OCI-LY1 (cell line): ENCODE measurements around the gene C2.
"Not testable (repeated sequence)": the region's sequence is repeated elsewhere in the genome, so short reads cannot be mapped to it uniquely, and the experiment has no call there.

Source experiments
- H2AFZ ChIP-seq: fragments of 200-600 bp; sonication (generic), shearing (Covaris generic); 2 replicates; pipeline ENCODE4 v1.6.0; 2014; ENCODE audit warnings: antibody characterized with exemption, mild to moderate bottlenecking, low read length
- H3F3A ChIP-seq: fragments of 200-600 bp; sonication (generic), shearing (Covaris generic); 2 replicates; pipeline ENCODE4 v1.6.0; 2014; ENCODE audit warnings: mild to moderate bottlenecking, antibody characterized with exemption, low read length, moderate library complexity; ENCODE audit not compliant: insufficient read depth
- H3K27ac ChIP-seq: fragments of 200-600 bp; sonication (generic); 2 replicates; pipeline ENCODE4 v1.5.1; 2014; ENCODE audit warnings: low read length, mixed run types, mild to moderate bottlenecking, low read depth; ENCODE audit not compliant: poor library complexity, severe bottlenecking
- H3K27me3 ChIP-seq: fragments of 200-600 bp; sonication (generic); 2 replicates; pipeline ENCODE4 v1.6.0; 2014; ENCODE audit warnings: antibody characterized with exemption, mild to moderate bottlenecking, low read length, moderate library complexity; ENCODE audit not compliant: insufficient read depth
- H3K36me3 ChIP-seq: fragments of 200-600 bp; sonication (generic); 2 replicates; pipeline ENCODE4 v1.6.1; 2014; ENCODE audit warnings: mild to moderate bottlenecking, antibody characterized with exemption, low read length, moderate library complexity, mixed read lengths; ENCODE audit not compliant: insufficient read depth
- H3K4me1 ChIP-seq: fragments of 200-600 bp; sonication (generic); 2 replicates; pipeline ENCODE4 v1.5.1; 2014; ENCODE audit warnings: mild to moderate bottlenecking, low read length, moderate library complexity; ENCODE audit not compliant: insufficient read depth, severe bottlenecking
- H3K4me2 ChIP-seq: fragments of 200-600 bp; sonication (generic), shearing (Covaris generic); 2 replicates; pipeline ENCODE4 v1.6.1; 2014; ENCODE audit warnings: low read length
- H3K4me3 ChIP-seq: fragments of 200-600 bp; sonication (generic); 2 replicates; pipeline ENCODE4 v1.5.1; 2014; ENCODE audit warnings: low read length, low read depth, mild to moderate bottlenecking, mixed read lengths; ENCODE audit not compliant: poor library complexity, severe bottlenecking
- H3K79me2 ChIP-seq: fragments of 200-600 bp; shearing (Covaris generic); 2 replicates; pipeline ENCODE4 v1.6.1; 2016; ENCODE audit warnings: mixed run types, low read length, mixed read lengths; ENCODE audit not compliant: insufficient read depth
- H3K9ac ChIP-seq: fragments of 200-600 bp; sonication (generic), shearing (Covaris generic); 2 replicates; pipeline ENCODE4 v1.6.1; 2014; ENCODE audit warnings: mild to moderate bottlenecking, low read length, mixed read lengths
- H3K9me2 ChIP-seq: fragments of 200-600 bp; sonication (generic), shearing (Covaris generic); 2 replicates; pipeline ENCODE4 v1.6.1; 2014; ENCODE audit warnings: low read depth, mild to moderate bottlenecking, low read length, mixed read lengths
- H3K9me3 ChIP-seq: fragments of 200-600 bp; shearing (Covaris generic); 2 replicates; pipeline ENCODE4 v1.6.1; 2014; ENCODE audit warnings: low read length, mixed read lengths
- H4K20me1 ChIP-seq: fragments of 200-600 bp; sonication (generic), shearing (Covaris generic); 2 replicates; pipeline ENCODE4 v1.6.0; 2016; ENCODE audit warnings: mild to moderate bottlenecking, low read length; ENCODE audit not compliant: insufficient read depth
- EZH2 ChIP-seq: fragments of 200-600 bp; sonication (generic), shearing (Covaris generic); IDR thresholded peaks from 2 replicates; pipeline ENCODE4 v1.8.0; 2017; ENCODE audit warnings: borderline replicate concordance, mixed run types, mild to moderate bottlenecking, antibody characterized with exemption, low read length, moderate library complexity, mixed read lengths
- TF ChIP-seq, protein P1 (sequence below): fragments of 200-600 bp; sonication (generic), shearing (Covaris generic); IDR thresholded peaks from 2 replicates; pipeline ENCODE4 v1.5.1; 2017; ENCODE audit warnings: mild to moderate bottlenecking, antibody characterized with exemption, low read length, moderate library complexity, mixed read lengths

C2 gene

GRCh38 chr6:31907158-31907813, 20.2 kb upstream of the C2 start:
- no peak overlapping the region for H2AFZ ChIP-seq
- H3K4me1 ChIP-seq = peaks cover 4% of the 10 kb centered on the region
- no peak overlapping the region for H3K4me3 ChIP-seq
- H3K9me2 ChIP-seq = no peaks in the 10 kb centered on the region
- H3K27ac ChIP-seq = no peak overlapping the region
- H3K27me3 ChIP-seq = no peaks in the 10 kb centered on the region
- H3K9ac ChIP-seq = no peak overlapping the region
- no peaks in the 10 kb centered on the region for H3K36me3 ChIP-seq
- H3K4me2 ChIP-seq = no peak overlapping the region
- H3K79me2 ChIP-seq = no peaks in the 10 kb centered on the region
- no peaks in the 10 kb centered on the region for H3F3A ChIP-seq
- no peaks in the 10 kb centered on the region for H3K9me3 ChIP-seq
- TF ChIP-seq, protein P1, sequence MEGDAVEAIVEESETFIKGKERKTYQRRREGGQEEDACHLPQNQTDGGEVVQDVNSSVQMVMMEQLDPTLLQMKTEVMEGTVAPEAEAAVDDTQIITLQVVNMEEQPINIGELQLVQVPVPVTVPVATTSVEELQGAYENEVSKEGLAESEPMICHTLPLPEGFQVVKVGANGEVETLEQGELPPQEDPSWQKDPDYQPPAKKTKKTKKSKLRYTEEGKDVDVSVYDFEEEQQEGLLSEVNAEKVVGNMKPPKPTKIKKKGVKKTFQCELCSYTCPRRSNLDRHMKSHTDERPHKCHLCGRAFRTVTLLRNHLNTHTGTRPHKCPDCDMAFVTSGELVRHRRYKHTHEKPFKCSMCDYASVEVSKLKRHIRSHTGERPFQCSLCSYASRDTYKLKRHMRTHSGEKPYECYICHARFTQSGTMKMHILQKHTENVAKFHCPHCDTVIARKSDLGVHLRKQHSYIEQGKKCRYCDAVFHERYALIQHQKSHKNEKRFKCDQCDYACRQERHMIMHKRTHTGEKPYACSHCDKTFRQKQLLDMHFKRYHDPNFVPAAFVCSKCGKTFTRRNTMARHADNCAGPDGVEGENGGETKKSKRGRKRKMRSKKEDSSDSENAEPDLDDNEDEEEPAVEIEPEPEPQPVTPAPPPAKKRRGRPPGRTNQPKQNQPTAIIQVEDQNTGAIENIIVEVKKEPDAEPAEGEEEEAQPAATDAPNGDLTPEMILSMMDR = no peak
- no peak for TF ChIP-seq EZH2
- H4K20me1 ChIP-seq = no peaks in the 10 kb centered on the region

DNA sequence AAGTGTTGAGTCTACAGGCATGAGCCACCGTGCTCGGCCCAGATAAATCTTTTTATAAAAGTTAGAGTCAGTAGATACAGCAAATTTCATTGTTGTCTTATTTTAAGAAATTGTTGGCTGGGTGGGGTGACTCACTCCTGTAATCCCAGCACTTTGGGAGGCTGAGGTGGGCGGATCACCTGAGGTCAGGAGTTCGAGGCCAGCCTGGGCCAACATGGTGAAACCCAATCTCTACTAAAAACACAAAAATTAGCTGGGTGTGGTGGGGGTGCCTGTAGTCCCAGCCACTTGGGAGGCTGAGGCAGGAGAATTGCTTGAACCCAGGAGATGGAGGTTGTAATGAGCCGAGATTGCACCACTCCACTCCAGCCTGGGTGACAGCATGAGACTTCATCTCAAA, 19.3 kb upstream of the C2 start:
- H3K27ac ChIP-seq, H3K9me3 ChIP-seq, H3K9ac ChIP-seq, H3K4me3 ChIP-seq, H3K9me2 ChIP-seq, H3F3A ChIP-seq, H3K4me1 ChIP-seq, H3K4me2 ChIP-seq, H3K36me3 ChIP-seq, H3K27me3 ChIP-seq, H4K20me1 ChIP-seq, H3K79me2 ChIP-seq, H2AFZ ChIP-seq: not testable (repeated sequence)

GRCh38 chr6:31908791-31909190, 18.7 kb upstream of the C2 start:
- Histone ChIP-seq H3K9me3 (no peaks in the 10 kb centered on the region), H3K27me3 (no peaks in the 10 kb centered on the region), H3K9me2 (no peaks in the 10 kb centered on the region), H3K27ac (no peak overlapping the region), H3F3A (no peaks in the 10 kb centered on the region), H3K79me2 (no peaks in the 10 kb centered on the region), H3K4me2 (no peak overlapping the region), H3K4me1 (no peaks in the 10 kb centered on the region), H4K20me1 (no peaks in the 10 kb centered on the region), H3K4me3 (no peak overlapping the region), H2AFZ (no peak overlapping the region), H3K9ac (no peak overlapping the region), H3K36me3 (no peaks in the 10 kb centered on the region)
- TF ChIP-seq EZH2 = no peak
- TF ChIP-seq, protein P1 = no peak

- not testable (repeated sequence) for H3K4me3 ChIP-seq, H3K4me1 ChIP-seq, H3K27ac ChIP-seq, H3K9ac ChIP-seq, H4K20me1 ChIP-seq, H3K4me2 ChIP-seq, H3K9me2 ChIP-seq, H3K79me2 ChIP-seq, H3K36me3 ChIP-seq, H3F3A ChIP-seq, H3K27me3 ChIP-seq, H2AFZ ChIP-seq, H3K9me3 ChIP-seq
Measured at GRCh38 chr6:31909298-31909697, 18.2 kb upstream of the C2 start.
